HG03135 (cell line): ENCODE data around the gene SENP7.

Experiments used
- ATAC-seq: cut with Tn5 transposase; IDR thresholded peaks from one replicate; pipeline ENCODE4 v1.9.1; 2021; ENCODE audit warnings: mild to moderate bottlenecking, moderate library complexity; ENCODE audit not compliant: unreplicated experiment

The SENP7 gene

GRCh38 chr3:101278727-101279126 is 234.3 kb downstream of the SENP7 start:
- no peak for ATAC-seq
